ENCODE data around the gene HMGXB3.
"Not testable (repeated sequence)": the region's sequence is repeated elsewhere in the genome, so short reads cannot be mapped to it uniquely, and the experiment has no call there.

The HMGXB3 gene

GRCh38 chr5:150068472-150068871 lies 67.9 kb downstream of the HMGXB3 start:
- DNase-seq (ENCODE audit: low read depth, low spot score): no peak

GRCh38 chr5:150068961-150069645 lies 68.6 kb downstream of the HMGXB3 start:
- no peak for DNase-seq (ENCODE audit: low read depth, low spot score)

- no peak for DNase-seq (ENCODE audit: low read depth, low spot score)
These were observed 69.4 kb downstream of the HMGXB3 start for GRCh38 chr5:150069672-150070627.

DNA sequence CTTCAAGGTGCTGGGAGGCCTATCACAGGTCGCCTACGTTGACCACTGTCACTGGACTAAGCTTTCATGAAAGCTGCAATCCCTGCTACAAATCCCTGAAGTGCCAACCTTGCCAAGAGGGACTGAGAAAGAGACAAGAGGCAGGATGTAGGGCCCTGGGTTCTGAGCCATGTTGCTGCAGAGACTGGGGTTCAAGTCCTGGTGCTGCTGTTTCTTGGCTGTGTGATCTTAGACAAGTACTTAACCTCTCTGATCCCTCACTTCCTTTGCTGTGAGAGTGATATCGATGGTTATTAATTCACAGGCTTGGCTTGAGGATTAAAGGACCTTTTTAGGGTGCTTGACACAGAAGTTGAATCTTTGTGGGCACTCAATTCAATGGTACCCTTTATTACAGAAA lies 70.3 kb downstream of the HMGXB3 start:
- no peak for DNase-seq (ENCODE audit: low read depth, low spot score)

GRCh38 chr5:150073086-150073625 lies 72.6 kb downstream of the HMGXB3 start:
- DNase-seq (ENCODE audit: low read depth, low spot score): no peak

GRCh38 chr5:150073677-150074076 lies 73.1 kb downstream of the HMGXB3 start:
- no peak for DNase-seq (ENCODE audit: low read depth, low spot score)

- no peak for DNase-seq (ENCODE audit: low read depth, low spot score)
These were observed 74.7 kb downstream of the HMGXB3 start for GRCh38 chr5:150075233-150075632.

GRCh38 chr5:150075806-150076205 lies 75.3 kb downstream of the HMGXB3 start:
- DNase-seq (ENCODE audit: low read depth, low spot score): no peak

DNA sequence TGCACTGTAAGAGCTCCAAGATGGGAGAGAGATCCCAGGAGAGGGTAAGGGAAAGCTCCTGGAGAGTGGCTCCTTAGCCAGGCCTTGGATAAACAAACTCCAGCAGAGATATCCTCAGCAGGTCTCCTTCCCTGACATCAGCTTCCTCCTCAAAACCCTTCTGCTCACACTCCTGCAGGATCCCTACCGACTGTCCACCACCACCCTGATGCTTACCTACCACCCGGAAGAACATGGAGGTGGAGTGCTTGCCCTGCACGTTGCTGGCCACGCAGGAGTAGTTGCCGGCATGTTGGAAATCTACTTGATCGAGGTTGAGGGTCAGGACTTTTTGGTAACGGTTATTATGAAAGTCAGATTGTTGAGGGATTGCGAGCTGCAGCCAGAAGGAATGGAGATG lies 76.5 kb downstream of the HMGXB3 start:
- no peak for DNase-seq (ENCODE audit: low read depth, low spot score)

GRCh38 chr5:150077996-150078801 lies 77.7 kb downstream of the HMGXB3 start:
- DNase-seq (ENCODE audit: low read depth, low spot score): no peak

GRCh38 chr5:150078802-150079689 lies 78.5 kb downstream of the HMGXB3 start:
- DNase-seq (ENCODE audit: low read depth, low spot score): no peak

GRCh38 chr5:150079909-150080461 lies 79.4 kb downstream of the HMGXB3 start:
- no peak for DNase-seq (ENCODE audit: low read depth, low spot score)

- DNase-seq (ENCODE audit: low read depth, low spot score): no peak
These were observed 80.3 kb downstream of the HMGXB3 start for GRCh38 chr5:150080696-150081435.

GRCh38 chr5:150081541-150082283 lies 81.2 kb downstream of the HMGXB3 start:
- DNase-seq (ENCODE audit: low read depth, low spot score): no peak

- DNase-seq (ENCODE audit: low read depth, low spot score): no peak
These were observed 81.8 kb downstream of the HMGXB3 start for GRCh38 chr5:150082374-150082773.

- no peak for DNase-seq (ENCODE audit: low read depth, low spot score)
These were observed 82.3 kb downstream of the HMGXB3 start for GRCh38 chr5:150082889-150083288.

DNA sequence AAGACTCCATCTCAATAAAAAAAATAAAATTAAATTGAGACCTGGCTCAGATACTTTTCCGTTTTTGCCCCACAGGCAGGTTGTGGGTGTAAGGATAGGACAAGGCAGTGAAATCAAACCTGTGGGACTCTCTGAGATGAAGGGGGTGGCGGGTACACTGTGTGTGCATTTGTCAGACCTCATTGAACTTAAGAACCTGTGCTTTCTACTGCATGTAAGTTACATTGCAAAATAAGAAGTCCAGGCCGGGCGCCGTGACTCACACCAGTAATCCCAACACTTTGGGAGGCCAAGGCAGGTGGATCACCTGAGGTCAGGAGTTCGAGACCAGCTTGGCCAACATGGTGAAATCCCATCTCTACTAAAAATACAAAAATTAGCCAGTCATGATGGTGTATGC lies 84.2 kb downstream of the HMGXB3 start:
- DNase-seq (ENCODE audit: low read depth, low spot score): not testable (repeated sequence)

- DNase-seq (ENCODE audit: low read depth, low spot score): no peak
These were observed 84.8 kb downstream of the HMGXB3 start for GRCh38 chr5:150085191-150085912.

Measured in iPS DF 19.7 (cell line).